HepG2 (cell line): ENCODE measurements around the gene ZDHHC7. TPM values are rescaled to one million over a fixed set of nuclear protein-coding genes. Genes with fewer than 3 reads are reported as not detected.

Source experiments
- CSRNP1 ChIP-seq: sonication (generic); formaldehyde crosslinking; IDR thresholded peaks from 2 replicates; pipeline ENCODE4 v1.8.1; 2023; ENCODE audit warnings: mild to moderate bottlenecking, missing genetic modification reagents
- FOXA1 ChIP-seq, 2 experiments: fragments of 450-650 bp in 1 of 2; sonication (generic) in 1 of 2; formaldehyde crosslinking in 1 of 2; IDR thresholded peaks; 2 replicates each; pipeline versions ENCODE4 v1.4.0 to v1.6.1; 2016 to 2020; ENCODE audit warnings: missing genetic modification reagents in 1 of 2
- FOXA3 ChIP-seq: IDR thresholded peaks from 2 replicates; pipeline ENCODE4 v1.6.1; 2016; ENCODE audit warnings: missing genetic modification reagents, missing compliant biosample characterization
- GABPB1 ChIP-seq: IDR thresholded peaks from 2 replicates; pipeline ENCODE4 v1.6.1; 2016; ENCODE audit warnings: mild to moderate bottlenecking, missing genetic modification reagents, moderate library complexity, missing compliant biosample characterization
- GATAD2A ChIP-seq: IDR thresholded peaks from 2 replicates; pipeline ENCODE4 v1.6.1; 2016
- IKZF1 ChIP-seq: fragments of 450-650 bp; IDR thresholded peaks from 2 replicates; pipeline ENCODE4 v1.7.1; 2016
- KAT7 ChIP-seq: IDR thresholded peaks from 2 replicates; pipeline ENCODE4 v1.6.1; 2018; ENCODE audit warnings: borderline replicate concordance, missing compliant biosample characterization
- KDM1A ChIP-seq: IDR thresholded peaks from 2 replicates; pipeline ENCODE4 v1.6.1; 2016; ENCODE audit warnings: missing compliant biosample characterization
- LBX2 ChIP-seq: sonication (generic); formaldehyde crosslinking; IDR thresholded peaks from 2 replicates; pipeline ENCODE4 v1.5.0; 2020; ENCODE audit warnings: missing genetic modification reagents, mild to moderate bottlenecking, borderline replicate concordance
- MAZ ChIP-seq, 2 experiments: sonication (generic) in 1 of 2; formaldehyde crosslinking in 1 of 2; IDR thresholded peaks; 2 replicates each; pipeline versions ENCODE4 v1.5.0 to v1.6.1; 2012 to 2020; ENCODE audit warnings: low read depth in 2 of 2, mild to moderate bottlenecking in 2 of 2, borderline replicate concordance in 1 of 2, improper control_type of control experiment in 1 of 2, low read length in 1 of 2, missing genetic modification reagents in 1 of 2, moderate library complexity in 1 of 2
- MLXIP ChIP-seq: sonication (generic); formaldehyde crosslinking; IDR thresholded peaks from 2 replicates; pipeline ENCODE4 v1.9.0; 2021; ENCODE audit warnings: missing genetic modification reagents, borderline replicate concordance
- PATZ1 ChIP-seq: sonication (generic); formaldehyde crosslinking; IDR thresholded peaks from 2 replicates; pipeline ENCODE4 v1.4.0; 2020; ENCODE audit warnings: missing genetic modification reagents
- PAX8 ChIP-seq: sonication (generic); formaldehyde crosslinking; IDR thresholded peaks from 2 replicates; pipeline ENCODE4 v1.8.0; 2022; ENCODE audit warnings: mild to moderate bottlenecking, missing genetic modification reagents, borderline replicate concordance
- RXRA ChIP-seq: sonication (generic); formaldehyde crosslinking; IDR thresholded peaks from 2 replicates; pipeline ENCODE4 v1.5.1; 2020; ENCODE audit warnings: missing genetic modification reagents
- ZBTB1 ChIP-seq: sonication (generic); formaldehyde crosslinking; IDR thresholded peaks from 2 replicates; pipeline ENCODE4 v1.4.0; 2020; ENCODE audit warnings: missing genetic modification reagents, borderline replicate concordance
- ZMYM4 ChIP-seq: sonication (generic); formaldehyde crosslinking; IDR thresholded peaks from 2 replicates; pipeline ENCODE4 v1.8.1; 2023; ENCODE audit warnings: mild to moderate bottlenecking, missing genetic modification reagents
- ZNF33B ChIP-seq: sonication (generic); formaldehyde crosslinking; IDR thresholded peaks from 2 replicates; pipeline ENCODE4 v1.5.1; 2020; ENCODE audit warnings: mild to moderate bottlenecking, missing genetic modification reagents
- ZNF383 ChIP-seq: sonication (generic); formaldehyde crosslinking; IDR thresholded peaks from 2 replicates; pipeline ENCODE4 v1.4.0; 2020; ENCODE audit warnings: missing genetic modification reagents, mild to moderate bottlenecking, borderline replicate concordance
- ZNF644 ChIP-seq: IDR thresholded peaks from 2 replicates; pipeline ENCODE4 v1.6.1; 2016; ENCODE audit warnings: low read depth
- polyA plus RNA-seq, 8 experiments: library from polyadenylated mRNA; depleted of rRNA in 3 of 8; stranded (reverse) in 7 of 8; unstranded in 1 of 8; fragments of >200 nt; fragmentation: Illumina TruSeq in 4 of 8; extraction: Trizol in 4 of 8; gene quantifications; 2 replicates each; pipeline versions ENCODE4 v1.2.1 to v1.2.3, GENCODE V29; 2011 to 2016; ENCODE audit warnings: low read depth in 4 of 8, missing spikeins in 1 of 8, mixed read lengths in 1 of 8; ENCODE audit not compliant: insufficient read depth in 1 of 8
- total RNA-seq, 5 experiments: library from RNA; depleted of rRNA; stranded (reverse); fragments of >200 nt; fragmentation: Illumina TruSeq; extraction: Trizol; gene quantifications; 2 replicates each; pipeline ENCODE4 v1.2.3, GENCODE V29; 2016; ENCODE audit warnings: low read depth in 1 of 5

The ZDHHC7 gene
- total and polyA plus RNA-seq, 2 of the 13 experiments (the other 11 are each of a cell fraction or from before 2014, with no cell fraction given) = 46.8 to 67.6 TPM

- TF ChIP-seq ZNF644 (CRISPR knock-in tag) (peak; percentile 74; the same call in 1 of the 2 replicates), LBX2 (CRISPR knock-in tag) (no peak), FOXA3 (CRISPR knock-in tag) (peak; percentile 90), RXRA (CRISPR knock-in tag) (peak; percentile 61; the same call in 1 of the 2 replicates), MAZ (IDR thresholded peaks at IDR 0.05; ENCODE audit: borderline replicate concordance, low read depth, low read length) (no peak; the same call in 1 of the 2 replicates), MAZ (CRISPR knock-in tag; IDR thresholded peaks at IDR 0.05; ENCODE audit: low read depth) (no peak), ZMYM4 (CRISPR knock-in tag) (peak; percentile 37; the same call in 1 of the 2 replicates), IKZF1 (no peak), ZBTB1 (CRISPR knock-in tag) (no peak), GABPB1 (peak; percentile 12; the same call in 1 of the 2 replicates), GATAD2A (CRISPR knock-in tag) (peak; percentile 87), PATZ1 (CRISPR knock-in tag) (0 out of 2 replicates have a peak, but pooled peaks have one; percentile 47), ZNF383 (CRISPR knock-in tag) (no peak), FOXA1 (IDR thresholded peaks at IDR 0.05) (0 out of 2 replicates have a peak, but pooled peaks have one; percentile 29), FOXA1 (CRISPR knock-in tag; IDR thresholded peaks at IDR 0.05) (peak; percentile 87), KAT7 (CRISPR knock-in tag) (no peak), PAX8 (CRISPR knock-in tag) (no peak), KDM1A (CRISPR knock-in tag) (no peak), MLXIP (no peak), ZNF33B (no peak), CSRNP1 (CRISPR knock-in tag) (no peak)
These were observed 34.5 kb downstream of the ZDHHC7 start (continued) for GRCh38 chr16:84976644-84977400.
